Neuronal stem cell (in vitro differentiated cells): ENCODE results near the gene CCDC150.
"Not testable (repeated sequence)": the region's sequence is repeated elsewhere in the genome, so short reads cannot be mapped to it uniquely, and the experiment has no call there.

ENCODE experiments used
- DNase-seq: peaks from one replicate; pipeline ENCODE4 v3.0.0-alpha.2; 2013; ENCODE audit warnings: low spot score
- H2AFZ ChIP-seq: one replicate; pipeline ENCODE4 v1.6.1; 2013; ENCODE audit warnings: mild to moderate bottlenecking, low read length, inconsistent platforms
- H2AK5ac ChIP-seq: 2 replicates; pipeline ENCODE4 v1.6.1; 2013; ENCODE audit warnings: low read depth, mild to moderate bottlenecking, inconsistent platforms, low read length, moderate library complexity, mixed read lengths
- H2BK120ac ChIP-seq: 2 replicates; pipeline ENCODE4 v1.6.1; 2013; ENCODE audit warnings: low read depth, mild to moderate bottlenecking, inconsistent platforms, low read length, moderate library complexity, mixed read lengths
- H2BK12ac ChIP-seq: one replicate; pipeline ENCODE4 v1.6.1; 2013; ENCODE audit warnings: low read length, inconsistent platforms
- H2BK15ac ChIP-seq: 2 replicates; pipeline ENCODE4 v1.6.1; 2013; ENCODE audit warnings: mild to moderate bottlenecking, low read length, inconsistent platforms, mixed read lengths
- H2BK5ac ChIP-seq: one replicate; pipeline ENCODE4 v1.6.1; 2013; ENCODE audit warnings: inconsistent platforms, mild to moderate bottlenecking, low read length, moderate library complexity
- H3K14ac ChIP-seq: one replicate; pipeline ENCODE4 v1.6.1; 2013; ENCODE audit warnings: low read length, inconsistent platforms
- H3K18ac ChIP-seq: 2 replicates; pipeline ENCODE4 v1.6.1; 2013; ENCODE audit warnings: low read length, inconsistent platforms
- H3K23ac ChIP-seq: 2 replicates; pipeline ENCODE4 v1.6.1; 2013; ENCODE audit warnings: low read depth, mild to moderate bottlenecking, mixed read lengths, low read length, inconsistent platforms; ENCODE audit not compliant: poor library complexity
- H3K27ac ChIP-seq: replicated peaks from 3 replicates; pipeline ENCODE4 v1.5.1; 2013; ENCODE audit warnings: low read length, inconsistent platforms
- H3K27me3 ChIP-seq, 3 experiments: 2 replicates each; pipeline ENCODE4 v1.6.1; 2013; ENCODE audit warnings: low read length in 3 of 3, mild to moderate bottlenecking in 2 of 3, inconsistent platforms in 1 of 3, low read depth in 1 of 3, mixed read lengths in 1 of 3, moderate library complexity in 1 of 3; ENCODE audit not compliant: control insufficient read depth in 3 of 3, insufficient read depth in 3 of 3
- H3K36me3 ChIP-seq, 2 donors: replicated peaks in 1 of 2; 2 replicates each; pipeline ENCODE4 v1.6.1; 2013; ENCODE audit warnings: low read length in 2 of 2; ENCODE audit not compliant: control insufficient read depth in 2 of 2, insufficient read depth in 2 of 2
- H3K4ac ChIP-seq: 2 replicates; pipeline ENCODE4 v1.6.1; 2013; ENCODE audit warnings: inconsistent platforms, mild to moderate bottlenecking, low read length, moderate library complexity
- H3K4me1 ChIP-seq, 2 donors: 1 replicate in 1 of 2; 2 replicates in 1 of 2; pipeline ENCODE4 v1.6.1; 2013; ENCODE audit warnings: low read length in 2 of 2, low read depth in 1 of 2; ENCODE audit not compliant: control insufficient read depth in 2 of 2, insufficient read depth in 1 of 2
- H3K4me2 ChIP-seq: one replicate; pipeline ENCODE4 v1.6.1; 2013; ENCODE audit warnings: mild to moderate bottlenecking, low read length, inconsistent platforms; ENCODE audit not compliant: insufficient read depth, poor library complexity, severe bottlenecking
- H3K4me3 ChIP-seq, 2 donors: 2 replicates each; pipeline ENCODE4 v1.5.1; 2013; ENCODE audit warnings: low read length in 2 of 2, mild to moderate bottlenecking in 2 of 2, inconsistent platforms in 1 of 2, moderate library complexity in 1 of 2
- H3K79me1 ChIP-seq: one replicate; pipeline ENCODE4 v1.6.1; 2013; ENCODE audit warnings: low read depth, mild to moderate bottlenecking, inconsistent platforms, low read length, moderate library complexity
- H3K9ac ChIP-seq: one replicate; pipeline ENCODE4 v1.6.1; 2013; ENCODE audit warnings: mild to moderate bottlenecking, low read depth, low read length, inconsistent platforms; ENCODE audit not compliant: poor library complexity
- H3K9me3 ChIP-seq, 2 donors: replicated peaks in 1 of 2; 2 replicates each; pipeline versions ENCODE3 to v1.6.1; 2013; ENCODE audit warnings: low read length in 2 of 2, mild to moderate bottlenecking in 2 of 2, inconsistent platforms in 1 of 2, low read depth in 1 of 2, mixed read lengths in 1 of 2, moderate library complexity in 1 of 2; ENCODE audit not compliant: control insufficient read depth in 2 of 2, insufficient read depth in 1 of 2
- H4K8ac ChIP-seq: one replicate; pipeline ENCODE4 v1.6.1; 2013; ENCODE audit warnings: low read depth, mild to moderate bottlenecking, inconsistent platforms, low read length, moderate library complexity
- H4K91ac ChIP-seq: one replicate; pipeline ENCODE4 v1.6.1; 2013; ENCODE audit warnings: low read length, low read depth, mild to moderate bottlenecking, inconsistent platforms; ENCODE audit not compliant: poor library complexity
- WGBS, 2 donors: extraction: QIAGEN DNeasy Blood & Tissue Kit; methylation state at CpG; one replicate each; pipeline ENCODE4 v1.1.7; 2013; ENCODE audit warnings: missing lambda C conversion rate in 2 of 2, mixed read lengths in 1 of 2; ENCODE audit not compliant: insufficient read length in 2 of 2, insufficient replicate concordance in 1 of 2; ENCODE audit errors: extremely low coverage in 2 of 2; 5-methylcytosine and 5-hydroxymethylcytosine counted together

CCDC150 gene

GRCh38 chr2:196697825-196698224 is 58.3 kb downstream of the CCDC150 start:
- Histone ChIP-seq H3K18ac (no peak overlapping the region), H4K8ac (no peak overlapping the region), H4K91ac (no peak overlapping the region), H2BK12ac (no peak overlapping the region), H3K4me3 (no peak overlapping the region), H2BK5ac (no peak overlapping the region), H3K27me3 (no peaks in the 10 kb centered on the region), H2AK5ac (no peak overlapping the region), H3K4me2 (no peak overlapping the region), H3K27ac (no peak overlapping the region), H3K36me3 (peaks cover 2 to 12% of the 10 kb centered on the region in 2 donors), H3K9me3 (peaks cover 0 to 4% of the 10 kb centered on the region in 2 donors), H3K9ac (no peak overlapping the region), H3K23ac (no peak overlapping the region), H3K4ac (no peak overlapping the region), H3K14ac (no peak overlapping the region), H2BK15ac (no peak overlapping the region), H2AFZ (no peak overlapping the region), H3K4me1 (no peaks in the 10 kb centered on the region), H3K79me1 (no peaks in the 10 kb centered on the region), H2BK120ac (no peak overlapping the region)
- no peak for DNase-seq

GRCh38 chr2:196702641-196703040 is 63.1 kb downstream of the CCDC150 start:
- Histone ChIP-seq H3K4me2 (no peak overlapping the region), H3K23ac (no peak overlapping the region), H3K9ac (no peak overlapping the region), H3K4me1 (no peaks in the 10 kb centered on the region), H2BK15ac (no peak overlapping the region), H2BK12ac (no peak overlapping the region), H3K27me3 (no peaks in the 10 kb centered on the region), H2AK5ac (no peak overlapping the region), H4K8ac (no peak overlapping the region), H2BK5ac (no peak overlapping the region), H3K79me1 (no peaks in the 10 kb centered on the region), H2BK120ac (no peak overlapping the region), H3K4me3 (no peak overlapping the region), H3K9me3 (peaks cover 0 to 3% of the 10 kb centered on the region in 2 donors), H3K14ac (no peak overlapping the region), H4K91ac (no peak overlapping the region), H2AFZ (no peak overlapping the region), H3K4ac (no peak overlapping the region), H3K27ac (no peak overlapping the region), H3K36me3 (peaks cover 2 to 14% of the 10 kb centered on the region in 2 donors), H3K18ac (no peak overlapping the region)
- no CpG with 5 or more reads among the region's 2 CpGs for WGBS, 2 donors
- DNase-seq = no peak

GRCh38 chr2:196703695-196704094 is 64.2 kb downstream of the CCDC150 start:
- H4K8ac ChIP-seq = no peak overlapping the region
- H3K4me2 ChIP-seq = no peak overlapping the region
- H2BK15ac ChIP-seq = no peak overlapping the region
- no peak for DNase-seq
- no peaks in the 10 kb centered on the region for H3K79me1 ChIP-seq
- H3K27me3 ChIP-seq = no peaks in the 10 kb centered on the region
- no peak overlapping the region for H3K4me3 ChIP-seq
- H2AK5ac ChIP-seq = no peak overlapping the region
- no peaks in the 10 kb centered on the region for H3K4me1 ChIP-seq
- H2BK12ac ChIP-seq = no peak overlapping the region
- no peak overlapping the region for H3K4ac ChIP-seq
- H4K91ac ChIP-seq = no peak overlapping the region
- H3K14ac ChIP-seq = no peak overlapping the region
- no peak overlapping the region for H3K9ac ChIP-seq
- peaks cover 0 to 3% of the 10 kb centered on the region in 2 donors for H3K9me3 ChIP-seq
- no peak overlapping the region for H2BK5ac ChIP-seq
- H2AFZ ChIP-seq = no peak overlapping the region
- no peak overlapping the region for H3K18ac ChIP-seq
- H2BK120ac ChIP-seq = no peak overlapping the region
- peaks cover 2 to 14% of the 10 kb centered on the region in 2 donors for H3K36me3 ChIP-seq
- no peak overlapping the region for H3K23ac ChIP-seq
- no peak overlapping the region for H3K27ac ChIP-seq

GRCh38 chr2:196710056-196710455 is 70.5 kb downstream of the CCDC150 start:
- DNase-seq, H4K91ac ChIP-seq, H3K4me3 ChIP-seq, H2AK5ac ChIP-seq, H4K8ac ChIP-seq, H2BK12ac ChIP-seq, H2BK15ac ChIP-seq, H3K79me1 ChIP-seq, H3K27me3 ChIP-seq, H3K18ac ChIP-seq, H2BK120ac ChIP-seq, H3K27ac ChIP-seq, H3K9me3 ChIP-seq, H3K14ac ChIP-seq, H3K4ac ChIP-seq, H2AFZ ChIP-seq, H3K9ac ChIP-seq, H3K23ac ChIP-seq, H3K4me1 ChIP-seq, H2BK5ac ChIP-seq, H3K4me2 ChIP-seq: not testable (repeated sequence)
- H3K36me3 ChIP-seq = peaks cover 0 to 16% of the 10 kb centered on the region in 2 donors
- WGBS, 2 donors = no CpG with 5 or more reads among the region's 10 CpGs
